Thyroid gland (tissue), 4 donors: ENCODE measurements around the gene GUCY1A2. TPM values are rescaled to one million over a fixed set of nuclear protein-coding genes. Genes with fewer than 3 reads are reported as not detected.
"Not testable (repeated sequence)": the region's sequence is repeated elsewhere in the genome, so short reads cannot be mapped to it uniquely, and the experiment has no call there.

Experiments used
- DNase-seq, 2 donors: peaks; one replicate each; pipeline ENCODE4 v3.0.0-alpha.2; 2019
- H3K27ac ChIP-seq, 3 donors: fragments of 200-600 bp; sonication (generic); 1 replicate in 2 of 3; 2 replicates in 1 of 3; pipeline ENCODE4 v1.5.1; 2016 to 2019; ENCODE audit warnings: mild to moderate bottlenecking in 1 of 3, moderate library complexity in 1 of 3
- H3K27me3 ChIP-seq: fragments of 200-600 bp; sonication (generic); one replicate; pipeline ENCODE4 v1.5.1; 2019
- H3K36me3 ChIP-seq, 2 donors: fragments of 200-600 bp; sonication (generic); one replicate each; pipeline ENCODE4 v1.5.1; 2016 to 2019
- H3K4me1 ChIP-seq, 2 donors: fragments of 200-600 bp; sonication (generic); one replicate each; pipeline ENCODE4 v1.5.1; 2017 to 2019
- H3K4me3 ChIP-seq, 3 donors: fragments of 200-600 bp; sonication (generic); replicated peaks in 1 of 3; 1 replicate in 2 of 3; 2 replicates in 1 of 3; pipeline ENCODE4 v1.5.1; 2016; ENCODE audit warnings: mild to moderate bottlenecking in 1 of 3
- H3K9me3 ChIP-seq: fragments of 200-600 bp; sonication (generic); one replicate; pipeline ENCODE4 v1.5.1; 2017
- CTCF ChIP-seq, 6 experiments: fragments of 200-600 bp in 3 of 6; fragments of 450-650 bp in 3 of 6; sonication (generic) in 3 of 6; IDR thresholded peaks; one replicate each; pipeline ENCODE4 v1.5.1; 2016 to 2019; ENCODE audit warnings: antibody characterized with exemption in 6 of 6, mild to moderate bottlenecking in 2 of 6, inconsistent platforms in 1 of 6, moderate library complexity in 1 of 6
- POLR2A ChIP-seq, 2 donors: fragments of 450-650 bp; IDR thresholded peaks; one replicate each; pipeline ENCODE4 v1.6.1; 2017; ENCODE audit warnings: antibody characterized with exemption in 2 of 2, mild to moderate bottlenecking in 2 of 2, moderate library complexity in 1 of 2
- WGBS, 2 donors: methylation state at CpG; one replicate each; pipeline ENCODE4 v1.1.5; 2017; 5-methylcytosine and 5-hydroxymethylcytosine counted together
- intact Hi-C: fragments of 100-400 bp; cut with DNase I; formaldehyde crosslinking; loops from one replicate; pipeline ENCODE4 v1.15.1; 2023
- total RNA-seq, 4 donors: library from RNA; depleted of rRNA; stranded (reverse); fragments of >200 nt; gene quantifications; one replicate each; pipeline ENCODE4 v1.2.3, GENCODE V29; 2016

GUCY1A2 gene
- 1 to 10 TPM; 1.4 to 6.8 (median 1.9) TPM for total RNA-seq

GRCh38 chr11:107018219-107018901, at the start of gene GUCY1A2:
TSS of gene GUCY1A2 (minus strand) at chr11:107018476. CDS start at chr11:107018055, 421 bp downstream.
- Histone ChIP-seq H3K4me3 (peak within 1 kb of the TSS in 1 of 3 donors; percentile 24), H3K4me1 (peaks cover 12 to 13% of the 10 kb centered on the region in 2 donors), H3K27ac (peak within 1 kb of the TSS in 1 of 3 donors; percentile 7), H3K36me3 (no peaks in the 10 kb centered on the region), H3K27me3 (no peaks in the 10 kb centered on the region), H3K9me3 (no peaks in the 10 kb centered on the region)
- intact Hi-C loops: no loop called here
- WGBS, 2 donors: 1 to 6% methylated on average over 12 to 26 of the region's 67 CpGs
- peak; percentile 16 to 24 for DNase-seq
- no peak for TF ChIP-seq CTCF (IDR thresholded peaks at IDR 0.05)
- TF ChIP-seq POLR2A (IDR thresholded peaks at IDR 0.05): no peak

GRCh38 chr11:107054391-107054790, 36.1 kb upstream of the GUCY1A2 start:
- Histone ChIP-seq H3K4me3 (no peak overlapping the region), H3K27me3 (no peaks in the 10 kb centered on the region), H3K36me3 (no peaks in the 10 kb centered on the region), H3K9me3 (no peaks in the 10 kb centered on the region), H3K27ac (no peak overlapping the region), H3K4me1 (no peaks in the 10 kb centered on the region)
- TF ChIP-seq POLR2A (IDR thresholded peaks at IDR 0.05) (no peak), CTCF (IDR thresholded peaks at IDR 0.05) (no peak)
- 75 to 82% methylated on average over 1 of the region's 1 CpG for WGBS, 2 donors
- DNase-seq: no peak
- intact Hi-C loops: no loop called here

- H3K36me3 ChIP-seq, intact Hi-C loops, H3K27me3 ChIP-seq, H3K9me3 ChIP-seq, H3K4me1 ChIP-seq, DNase-seq, H3K4me3 ChIP-seq, H3K27ac ChIP-seq: not testable (repeated sequence)
- WGBS, 2 donors: 60 to 72% methylated on average over 3 to 4 of the region's 4 CpGs
Measured at GRCh38 chr11:107051332-107051731, 33.1 kb upstream of the GUCY1A2 start.

- intact Hi-C loops, DNase-seq: not testable (repeated sequence)
- WGBS, 2 donors: 93 to 95% methylated on average over 2 of the region's 2 CpGs
Measured at GRCh38 chr11:107050899-107051298, 32.6 kb upstream of the GUCY1A2 start.

GRCh38 chr11:107050121-107050520, 31.8 kb upstream of the GUCY1A2 start:
- Histone ChIP-seq H3K36me3 (no peaks in the 10 kb centered on the region), H3K4me3 (no peak overlapping the region), H3K4me1 (no peaks in the 10 kb centered on the region), H3K27ac (no peak overlapping the region), H3K27me3 (no peaks in the 10 kb centered on the region), H3K9me3 (no peaks in the 10 kb centered on the region)
- WGBS, 2 donors: 70 to 75% methylated on average over 5 of the region's 5 CpGs
- TF ChIP-seq POLR2A (IDR thresholded peaks at IDR 0.05) (no peak), CTCF (IDR thresholded peaks at IDR 0.05) (no peak)
- intact Hi-C loops: no loop called here
- DNase-seq: no peak

More at GRCh38 chr11:107050899-107051298, 32.6 kb upstream of the GUCY1A2 start:
- not testable (repeated sequence) for H3K27me3 ChIP-seq, H3K4me3 ChIP-seq, H3K9me3 ChIP-seq, H3K27ac ChIP-seq, H3K4me1 ChIP-seq, H3K36me3 ChIP-seq

- Histone ChIP-seq H3K27ac (no peak overlapping the region), H3K4me1 (no peaks in the 10 kb centered on the region), H3K9me3 (no peaks in the 10 kb centered on the region), H3K36me3 (no peaks in the 10 kb centered on the region), H3K27me3 (no peaks in the 10 kb centered on the region), H3K4me3 (no peak overlapping the region)
- intact Hi-C loops: no loop called here
- TF ChIP-seq POLR2A (IDR thresholded peaks at IDR 0.05): no peak
- no peak for TF ChIP-seq CTCF (IDR thresholded peaks at IDR 0.05)
- 88 to 91% methylated on average over 1 of the region's 1 CpG for WGBS, 2 donors
- no peak for DNase-seq
Measured at GRCh38 chr11:107044503-107044902, 26.2 kb upstream of the GUCY1A2 start.
